Measurements from ENCODE around the gene GLIPR1. TPM values are rescaled to one million over a fixed set of nuclear protein-coding genes. Genes with fewer than 3 reads are reported as not detected.

GLIPR1 gene
- total and polyA plus RNA-seq, 2 donors (not counting 3 experiments of a cell fraction or from before 2014, with no cell fraction given) = 98.8 to 108 TPM

- ChIA-PET POLR2A (no interaction called here), CTCF (interaction anchor here (1.4 to 1.6 kb wide), 3 partner anchors 18 to 533 kb away, joined by 6 read pairs; partner anchors contain the start of gene GLIPR1L2)
- dilution Hi-C loops (cut with MboI; ENCODE audit: extremely low pct_ligation_motif_present, low sequenced_read_pairs) (loop anchor here (25.0 kb wide), 1 partner anchor 534 kb away; the partner anchor contains the start of gene PHLDA1), intact Hi-C loops (cut with micrococcal nuclease) (no loop called here)
- no peak overlapping the region for H3K4me2 ChIP-seq (ENCODE audit: insufficient read depth, low read length)
- H3K36me3 ChIP-seq (ENCODE audit: control insufficient read depth in 2 of 2, extremely low read depth in 1 of 2, insufficient read depth in 2 of 2, low read length in 2 of 2) = peaks cover 13 to 29% of the 10 kb centered on the region in 2 experiments
- no TSS peak for BruUV-seq (replicated peaks)
- no peaks in the 10 kb centered on the region for H4K20me1 ChIP-seq (replicated peaks; ENCODE audit: control insufficient read depth, extremely low read depth, insufficient read depth, low read length)
- no peak for FAIRE-seq
- H3K9ac ChIP-seq (replicated peaks; ENCODE audit: extremely low read depth, insufficient read depth, low read length) = no peak overlapping the region
- no peaks in the 10 kb centered on the region for H3K27me3 ChIP-seq (ENCODE audit: control insufficient read depth in 2 of 2, insufficient read depth in 2 of 2, low read length in 2 of 2)
- TF ChIP-seq MAX (IDR thresholded peaks at IDR 0.05; ENCODE audit: insufficient read depth, insufficient read length) (no peak), EZH2 (IDR thresholded peaks at IDR 0.05; ENCODE audit: borderline replicate concordance, low read depth, low read length, severe bottlenecking) (no peak), CTCF (IDR thresholded peaks at IDR 0.05; ENCODE audit: extremely low read depth in 1 of 2, insufficient read depth in 1 of 2, low read depth in 1 of 2, low read length in 2 of 2) (no peak), GATA2 (IDR thresholded peaks at IDR 0.05; ENCODE audit: insufficient read depth, insufficient read length, low read depth, low read length) (no peak), JUN (IDR thresholded peaks at IDR 0.05; ENCODE audit: borderline replicate concordance, insufficient read depth, insufficient read length, low read depth) (no peak), POLR2A (IDR thresholded peaks at IDR 0.05; ENCODE audit: low read depth, low read length) (no peak), MYC (IDR thresholded peaks at IDR 0.05; ENCODE audit: low read depth, low read length) (no peak), FOS (IDR thresholded peaks at IDR 0.05; ENCODE audit: borderline replicate concordance, insufficient read depth, low read length) (no peak), POLR2AphosphoS5 (IDR thresholded peaks at IDR 0.05; ENCODE audit: insufficient read depth, low read depth, low read length) (no peak)
- no peak overlapping the region for H3K27ac ChIP-seq (ENCODE audit: insufficient read depth, low read depth, low read length)
- no peaks in the 10 kb centered on the region for H3K9me1 ChIP-seq (replicated peaks; ENCODE audit: control insufficient read depth, extremely low read depth, insufficient read depth, low read length)
- H3K4me3 ChIP-seq (replicated peaks in 1 of 3; ENCODE audit: insufficient read depth in 1 of 3, low read depth in 1 of 3, low read length in 3 of 3) = no peak overlapping the region
- no peaks in the 10 kb centered on the region for H3K9me3 ChIP-seq (replicated peaks; ENCODE audit: control insufficient read depth, insufficient read depth, low read length)
- no peak overlapping the region for H2AFZ ChIP-seq (ENCODE audit: low read depth, low read length)
- peaks cover 15% of the 10 kb centered on the region for H3K79me2 ChIP-seq (ENCODE audit: control insufficient read depth, insufficient read depth, low read length)
- H3K4me1 ChIP-seq (ENCODE audit: control insufficient read depth, extremely low read depth, insufficient read depth, low read length) = no peaks in the 10 kb centered on the region
- no peak for DNase-seq (ENCODE audit: low read depth, low spot score)
Observed at GRCh38 chr12:75503459-75503858, 22.9 kb downstream of the GLIPR1 start.
